Mammary epithelial cell (primary cell): Measurements from ENCODE around the gene UBXN1.

Experiments
- EZH2 ChIP-seq: IDR thresholded peaks from 2 replicates; pipeline ENCODE4 v1.6.1; 2012; ENCODE audit warnings: low read length, inconsistent platforms, borderline replicate concordance
- TF ChIP-seq, protein P1 (sequence below), 2 donors: IDR thresholded peaks in 1 of 2; conservative IDR thresholded peaks in 1 of 2; 2 replicates each; pipeline ENCODE4 v1.5.1; 2011 to 2012; ENCODE audit warnings: inconsistent platforms in 2 of 2, low read length in 2 of 2, mild to moderate bottlenecking in 2 of 2, control low read depth in 1 of 2, low read depth in 1 of 2; ENCODE audit not compliant: insufficient read depth in 1 of 2; ENCODE audit errors: extremely low read depth in 1 of 2

DNA sequence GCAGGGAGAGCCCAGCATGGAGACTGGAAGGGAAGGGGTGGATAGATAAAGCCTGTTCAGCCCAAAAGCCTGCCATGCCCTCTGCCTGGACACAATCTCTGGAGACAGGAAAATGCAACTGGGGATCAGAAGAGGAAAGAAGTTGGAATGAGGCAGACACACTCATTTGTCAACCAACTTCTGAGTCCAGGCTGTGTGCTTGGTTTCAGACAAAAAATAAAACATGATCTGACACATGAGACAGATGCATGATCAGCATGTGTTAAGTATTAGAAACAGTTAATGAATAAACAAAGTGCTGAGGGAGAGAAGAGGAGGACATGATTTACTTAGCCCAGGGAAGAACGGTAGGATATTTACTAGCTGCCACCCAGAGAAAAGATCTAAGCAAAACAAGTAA is 9.6 kb upstream of the UBXN1 start:
- TF ChIP-seq, protein P1, sequence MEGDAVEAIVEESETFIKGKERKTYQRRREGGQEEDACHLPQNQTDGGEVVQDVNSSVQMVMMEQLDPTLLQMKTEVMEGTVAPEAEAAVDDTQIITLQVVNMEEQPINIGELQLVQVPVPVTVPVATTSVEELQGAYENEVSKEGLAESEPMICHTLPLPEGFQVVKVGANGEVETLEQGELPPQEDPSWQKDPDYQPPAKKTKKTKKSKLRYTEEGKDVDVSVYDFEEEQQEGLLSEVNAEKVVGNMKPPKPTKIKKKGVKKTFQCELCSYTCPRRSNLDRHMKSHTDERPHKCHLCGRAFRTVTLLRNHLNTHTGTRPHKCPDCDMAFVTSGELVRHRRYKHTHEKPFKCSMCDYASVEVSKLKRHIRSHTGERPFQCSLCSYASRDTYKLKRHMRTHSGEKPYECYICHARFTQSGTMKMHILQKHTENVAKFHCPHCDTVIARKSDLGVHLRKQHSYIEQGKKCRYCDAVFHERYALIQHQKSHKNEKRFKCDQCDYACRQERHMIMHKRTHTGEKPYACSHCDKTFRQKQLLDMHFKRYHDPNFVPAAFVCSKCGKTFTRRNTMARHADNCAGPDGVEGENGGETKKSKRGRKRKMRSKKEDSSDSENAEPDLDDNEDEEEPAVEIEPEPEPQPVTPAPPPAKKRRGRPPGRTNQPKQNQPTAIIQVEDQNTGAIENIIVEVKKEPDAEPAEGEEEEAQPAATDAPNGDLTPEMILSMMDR (conservative IDR thresholded peaks at IDR 0.05 in 1 of 2, IDR thresholded peaks at IDR 0.05 in 1 of 2; ENCODE audit: extremely low read depth in 1 of 2, insufficient read depth in 1 of 2, low read depth in 1 of 2, low read length in 2 of 2), result no peak
- TF ChIP-seq EZH2, result no peak
